HepG2 (cell line): ENCODE results near the gene ARFGAP1. TPM values are rescaled to one million over a fixed set of nuclear protein-coding genes. Genes with fewer than 3 reads are reported as not detected.
A peak's percentile ranks its signal among the peaks of the same experiment; 100 is the strongest.

Experiments used
- CC2D1A ChIP-seq: sonication (generic); formaldehyde crosslinking; IDR thresholded peaks from 2 replicates; pipeline ENCODE4 v1.8.1; 2023; ENCODE audit warnings: mild to moderate bottlenecking, missing genetic modification reagents
- CHD2 ChIP-seq: IDR thresholded peaks from 2 replicates; pipeline ENCODE4 v1.6.1; 2011; ENCODE audit warnings: low read depth, low read length, improper control_type of control experiment
- CSRNP1 ChIP-seq: sonication (generic); formaldehyde crosslinking; IDR thresholded peaks from 2 replicates; pipeline ENCODE4 v1.8.1; 2023; ENCODE audit warnings: mild to moderate bottlenecking, missing genetic modification reagents
- CTCF ChIP-seq: sonication (generic); formaldehyde crosslinking; IDR thresholded peaks from 2 replicates; pipeline ENCODE4 v1.5.0; 2020; ENCODE audit warnings: mild to moderate bottlenecking, missing genetic modification reagents, moderate library complexity
- GTF3A ChIP-seq: sonication (generic); formaldehyde crosslinking; conservative IDR thresholded peaks from 2 replicates; pipeline ENCODE4 v1.4.0; 2020; ENCODE audit warnings: mild to moderate bottlenecking, missing genetic modification reagents
- GZF1 ChIP-seq: sonication (generic); formaldehyde crosslinking; IDR thresholded peaks from 2 replicates; pipeline ENCODE4 v1.5.1; 2020; ENCODE audit warnings: mild to moderate bottlenecking, missing genetic modification reagents
- HOXA9 ChIP-seq: sonication (generic); formaldehyde crosslinking; IDR thresholded peaks from 2 replicates; pipeline ENCODE4 v1.8.1; 2022; ENCODE audit warnings: missing genetic modification reagents, mild to moderate bottlenecking, moderate library complexity, borderline replicate concordance
- MZF1 ChIP-seq: sonication (generic); formaldehyde crosslinking; IDR thresholded peaks from 2 replicates; pipeline ENCODE4 v1.8.1; 2023; ENCODE audit warnings: mild to moderate bottlenecking, missing genetic modification reagents, borderline replicate concordance
- NKX3-1 ChIP-seq: sonication (generic); formaldehyde crosslinking; IDR thresholded peaks from 2 replicates; pipeline ENCODE4 v1.5.0; 2020; ENCODE audit warnings: missing genetic modification reagents
- NR2F6 ChIP-seq, 2 experiments: IDR thresholded peaks; 2 replicates each; pipeline ENCODE4 v1.6.1; 2016; ENCODE audit warnings: antibody characterized with exemption in 1 of 2, mild to moderate bottlenecking in 1 of 2
- SMAD3 ChIP-seq: sonication (generic); formaldehyde crosslinking; IDR thresholded peaks from 2 replicates; pipeline ENCODE4 v1.4.0; 2020; ENCODE audit warnings: missing genetic modification reagents
- SMAD9 ChIP-seq: sonication (generic); formaldehyde crosslinking; IDR thresholded peaks from 2 replicates; pipeline ENCODE4 v1.5.1; 2020; ENCODE audit warnings: mild to moderate bottlenecking, missing genetic modification reagents
- SP4 ChIP-seq: sonication (generic); formaldehyde crosslinking; IDR thresholded peaks from 2 replicates; pipeline ENCODE4 v1.8.1; 2023; ENCODE audit warnings: mild to moderate bottlenecking, missing genetic modification reagents
- SPEN ChIP-seq: sonication (generic); formaldehyde crosslinking; IDR thresholded peaks from 2 replicates; pipeline ENCODE4 v1.5.1; 2020; ENCODE audit warnings: low read depth, mild to moderate bottlenecking, missing genetic modification reagents
- TARDBP ChIP-seq: sonication (generic); formaldehyde crosslinking; IDR thresholded peaks from 2 replicates; pipeline ENCODE4 v1.8.0; 2022; ENCODE audit warnings: mild to moderate bottlenecking, missing genetic modification reagents
- TRAFD1 ChIP-seq: sonication (generic); formaldehyde crosslinking; IDR thresholded peaks from 2 replicates; pipeline ENCODE4 v1.5.1; 2020; ENCODE audit warnings: missing genetic modification reagents, mild to moderate bottlenecking, borderline replicate concordance
- ZNF12 ChIP-seq: sonication (generic); formaldehyde crosslinking; IDR thresholded peaks from 2 replicates; pipeline ENCODE4 v1.5.0; 2020; ENCODE audit warnings: missing genetic modification reagents
- ZNF138 ChIP-seq: sonication (generic); formaldehyde crosslinking; IDR thresholded peaks from 2 replicates; pipeline ENCODE4 v1.5.0; 2020; ENCODE audit warnings: mild to moderate bottlenecking, low read depth, missing genetic modification reagents
- ZNF563 ChIP-seq: sonication (generic); formaldehyde crosslinking; IDR thresholded peaks from 2 replicates; pipeline ENCODE4 v1.8.0; 2022; ENCODE audit warnings: mild to moderate bottlenecking, moderate library complexity, missing genetic modification reagents
- ZNF720 ChIP-seq: sonication (generic); formaldehyde crosslinking; IDR thresholded peaks from 2 replicates; pipeline ENCODE4 v1.4.0; 2020; ENCODE audit warnings: missing genetic modification reagents
- ZNF773 ChIP-seq: sonication (generic); formaldehyde crosslinking; IDR thresholded peaks from 2 replicates; pipeline ENCODE4 v1.4.0; 2020; ENCODE audit warnings: missing genetic modification reagents, borderline replicate concordance
- polyA plus RNA-seq, 8 experiments: library from polyadenylated mRNA; depleted of rRNA in 3 of 8; stranded (reverse) in 7 of 8; unstranded in 1 of 8; fragments of >200 nt; fragmentation: Illumina TruSeq in 4 of 8; extraction: Trizol in 4 of 8; gene quantifications; 2 replicates each; pipeline versions ENCODE4 v1.2.1 to v1.2.3, GENCODE V29; 2011 to 2016; ENCODE audit warnings: low read depth in 4 of 8, missing spikeins in 1 of 8, mixed read lengths in 1 of 8; ENCODE audit not compliant: insufficient read depth in 1 of 8
- total RNA-seq, 5 experiments: library from RNA; depleted of rRNA; stranded (reverse); fragments of >200 nt; fragmentation: Illumina TruSeq; extraction: Trizol; gene quantifications; 2 replicates each; pipeline ENCODE4 v1.2.3, GENCODE V29; 2016; ENCODE audit warnings: low read depth in 1 of 5
- TF ChIP-seq, protein P1 (sequence below): IDR thresholded peaks from 2 replicates; pipeline ENCODE4 v1.6.1; 2018; ENCODE audit warnings: missing genetic modification reagents
- TF ChIP-seq, protein P2 (sequence below): sonication (generic); formaldehyde crosslinking; IDR thresholded peaks from 2 replicates; pipeline ENCODE4 v1.9.0; 2021; ENCODE audit warnings: missing genetic modification reagents, mild to moderate bottlenecking, borderline replicate concordance

Gene ARFGAP1
- total and polyA plus RNA-seq, 2 of the 13 experiments (the other 11 are each of a cell fraction or from before 2014, with no cell fraction given) = 132 TPM

DNA sequence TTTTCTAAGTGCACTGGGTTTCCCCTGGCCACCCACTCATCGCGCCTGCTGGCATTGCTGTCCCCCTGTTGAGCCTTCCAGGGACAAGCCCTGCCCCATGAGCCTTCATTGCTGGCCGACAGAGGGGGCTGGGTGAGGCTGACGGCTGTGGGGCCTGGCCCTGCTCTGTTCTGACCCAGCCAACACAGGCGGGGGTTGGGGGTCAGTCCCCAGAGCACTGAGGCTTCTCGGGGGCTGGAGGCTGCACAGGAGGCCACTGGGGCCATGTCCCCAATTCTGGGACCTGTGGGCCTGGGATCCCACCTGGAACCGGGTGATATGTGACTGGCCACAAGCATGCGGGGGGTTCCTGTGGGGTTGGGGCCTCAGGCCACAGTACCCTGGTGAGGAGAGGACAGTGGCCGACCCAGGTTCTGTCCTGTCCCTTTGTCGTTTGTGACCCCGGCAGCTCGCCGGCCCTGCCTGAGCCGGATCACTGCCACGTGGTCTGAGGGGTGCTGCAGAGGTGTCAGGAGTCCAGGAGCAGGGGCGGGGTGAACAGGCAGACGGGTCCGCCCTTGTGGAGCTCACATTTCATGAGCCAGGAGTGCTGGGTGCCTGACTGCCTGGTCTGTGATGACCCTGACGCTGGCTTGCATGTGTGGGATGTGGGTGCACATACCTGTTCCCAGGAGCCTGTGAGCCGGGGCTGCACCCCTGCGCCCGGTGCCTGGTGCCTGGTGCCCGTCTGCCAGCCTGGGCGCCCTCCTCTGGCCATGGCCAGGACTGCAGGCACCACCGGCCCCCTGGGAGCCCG is 18.3 kb downstream of the ARFGAP1 start (continued):
- TF ChIP-seq MZF1 (CRISPR knock-in tag) (no peak), NR2F6 (IDR thresholded peaks at IDR 0.05) (no peak), NR2F6 (CRISPR knock-in tag; IDR thresholded peaks at IDR 0.05) (no peak), CHD2 (no peak), TRAFD1 (CRISPR knock-in tag) (no peak), SP4 (peak; percentile 62), CTCF (CRISPR knock-in tag) (peak; percentile 96), ZNF12 (CRISPR knock-in tag) (no peak), ZNF773 (peak; percentile 62; the same call in 1 of the 2 replicates), CSRNP1 (CRISPR knock-in tag) (no peak), ZNF138 (CRISPR knock-in tag) (no peak), CC2D1A (no peak), ZNF720 (CRISPR knock-in tag) (no peak), NKX3-1 (CRISPR knock-in tag) (0 out of 2 replicates have a peak, but pooled peaks have one; percentile 75), GZF1 (CRISPR knock-in tag) (no peak), SMAD3 (no peak), TARDBP (no peak), SMAD9 (CRISPR knock-in tag) (no peak), HOXA9 (CRISPR knock-in tag) (no peak), GTF3A (no peak), ZNF563 (CRISPR knock-in tag) (no peak), SPEN (0 out of 2 replicates have a peak, but pooled peaks have one; percentile 38)
- TF ChIP-seq, protein P1, sequence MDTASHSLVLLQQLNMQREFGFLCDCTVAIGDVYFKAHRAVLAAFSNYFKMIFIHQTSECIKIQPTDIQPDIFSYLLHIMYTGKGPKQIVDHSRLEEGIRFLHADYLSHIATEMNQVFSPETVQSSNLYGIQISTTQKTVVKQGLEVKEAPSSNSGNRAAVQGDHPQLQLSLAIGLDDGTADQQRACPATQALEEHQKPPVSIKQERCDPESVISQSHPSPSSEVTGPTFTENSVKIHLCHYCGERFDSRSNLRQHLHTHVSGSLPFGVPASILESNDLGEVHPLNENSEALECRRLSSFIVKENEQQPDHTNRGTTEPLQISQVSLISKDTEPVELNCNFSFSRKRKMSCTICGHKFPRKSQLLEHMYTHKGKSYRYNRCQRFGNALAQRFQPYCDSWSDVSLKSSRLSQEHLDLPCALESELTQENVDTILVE (CRISPR knock-in tag) = no peak
- TF ChIP-seq, protein P2, sequence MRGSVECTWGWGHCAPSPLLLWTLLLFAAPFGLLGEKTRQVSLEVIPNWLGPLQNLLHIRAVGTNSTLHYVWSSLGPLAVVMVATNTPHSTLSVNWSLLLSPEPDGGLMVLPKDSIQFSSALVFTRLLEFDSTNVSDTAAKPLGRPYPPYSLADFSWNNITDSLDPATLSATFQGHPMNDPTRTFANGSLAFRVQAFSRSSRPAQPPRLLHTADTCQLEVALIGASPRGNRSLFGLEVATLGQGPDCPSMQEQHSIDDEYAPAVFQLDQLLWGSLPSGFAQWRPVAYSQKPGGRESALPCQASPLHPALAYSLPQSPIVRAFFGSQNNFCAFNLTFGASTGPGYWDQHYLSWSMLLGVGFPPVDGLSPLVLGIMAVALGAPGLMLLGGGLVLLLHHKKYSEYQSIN (CRISPR knock-in tag) = no peak
